HG03342 (cell line): ENCODE data around the gene NR1D2.

ENCODE experiments used
- ATAC-seq: cut with Tn5 transposase; IDR thresholded peaks from one replicate; pipeline ENCODE4 v1.9.1; 2021; ENCODE audit warnings: mild to moderate bottlenecking, moderate library complexity; ENCODE audit not compliant: unreplicated experiment

NR1D2 gene

GRCh38 chr3:23928524-23928923 is 16.6 kb upstream of the NR1D2 start:
- ATAC-seq, result no peak

- no peak for ATAC-seq
These were observed 13.5 kb upstream of the NR1D2 start for GRCh38 chr3:23931597-23931996.

GRCh38 chr3:23932571-23932970 is 12.5 kb upstream of the NR1D2 start:
- no peak for ATAC-seq

- ATAC-seq, result no peak
These were observed 10.8 kb upstream of the NR1D2 start for GRCh38 chr3:23934253-23934652.

GRCh38 chr3:23937296-23937695 is 7.8 kb upstream of the NR1D2 start:
- ATAC-seq, result no peak

- ATAC-seq, result no peak
These were observed 6.4 kb upstream of the NR1D2 start for GRCh38 chr3:23938688-23939087.

- ATAC-seq, result no peak
These were observed 4.3 kb upstream of the NR1D2 start for GRCh38 chr3:23940775-23941174.

GRCh38 chr3:23941440-23941839 is 3.6 kb upstream of the NR1D2 start:
- ATAC-seq, result no peak

GRCh38 chr3:23942546-23942945 is 2.5 kb upstream of the NR1D2 start:
- ATAC-seq, result no peak

- no peak for ATAC-seq
These were observed 891 bp upstream of the NR1D2 start for GRCh38 chr3:23944007-23944783.

GRCh38 chr3:23945663-23945912 is 502 bp downstream of the NR1D2 start:
- ATAC-seq, result no peak

- ATAC-seq, result peak; percentile 75
These were observed 1.0 kb downstream of the NR1D2 start for GRCh38 chr3:23945913-23946687.

GRCh38 chr3:23948761-23949160 is 3.7 kb downstream of the NR1D2 start:
- no peak for ATAC-seq

- peak; percentile 17 for ATAC-seq
These were observed 4.7 kb downstream of the NR1D2 start for GRCh38 chr3:23949784-23950183.

- ATAC-seq, result peak; percentile 35
These were observed 5.2 kb downstream of the NR1D2 start for GRCh38 chr3:23950293-23950692.

- ATAC-seq, result peak; percentile 27
These were observed 7.6 kb downstream of the NR1D2 start for GRCh38 chr3:23952646-23953045.

- no peak for ATAC-seq
These were observed 8.4 kb downstream of the NR1D2 start for GRCh38 chr3:23953523-23953922.

- no peak for ATAC-seq
These were observed 9.1 kb downstream of the NR1D2 start for GRCh38 chr3:23954144-23954543.

- ATAC-seq, result no peak
These were observed 11.6 kb downstream of the NR1D2 start for GRCh38 chr3:23956701-23957100.

GRCh38 chr3:23959135-23959900 is 14.2 kb downstream of the NR1D2 start:
- ATAC-seq, result no peak

- no peak for ATAC-seq
These were observed 15.6 kb downstream of the NR1D2 start for GRCh38 chr3:23960649-23961048.

GRCh38 chr3:23961066-23961465 is 16.0 kb downstream of the NR1D2 start:
- ATAC-seq, result no peak
